Endodermal cell (in vitro differentiated cells): ENCODE results near the gene FBXW11. TPM values are rescaled to one million over a fixed set of nuclear protein-coding genes. Genes with fewer than 3 reads are reported as not detected.

ENCODE experiments used
- DNase-seq: peaks from one replicate; pipeline ENCODE4 v3.0.0-alpha.2; 2017
- H3K27ac ChIP-seq: 2 replicates; pipeline ENCODE4 v1.5.1; 2013; ENCODE audit warnings: mild to moderate bottlenecking, low read depth, low read length, moderate library complexity
- H3K27me3 ChIP-seq: 2 replicates; pipeline ENCODE4 v1.6.1; 2013; ENCODE audit warnings: mild to moderate bottlenecking, low read length, moderate library complexity; ENCODE audit not compliant: insufficient read depth, control insufficient read depth, poor library complexity, severe bottlenecking
- H3K36me3 ChIP-seq: 2 replicates; pipeline ENCODE4 v1.7.0; 2013; ENCODE audit warnings: mild to moderate bottlenecking, low read length, moderate library complexity; ENCODE audit not compliant: control insufficient read depth, insufficient read depth
- H3K4me1 ChIP-seq: one replicate; pipeline ENCODE4 v1.7.0; 2013; ENCODE audit warnings: low read length; ENCODE audit not compliant: control insufficient read depth, insufficient read depth
- H3K4me3 ChIP-seq: 2 replicates; pipeline ENCODE4 v1.5.1; 2013; ENCODE audit warnings: mild to moderate bottlenecking, low read length, moderate library complexity
- H3K9ac ChIP-seq: 2 replicates; pipeline ENCODE4 v1.6.1; 2013; ENCODE audit warnings: mild to moderate bottlenecking, low read length, moderate library complexity; ENCODE audit not compliant: poor library complexity, severe bottlenecking; ENCODE audit errors: extremely low read depth
- H3K9me3 ChIP-seq: 2 replicates; pipeline ENCODE4 v1.6.1; 2013; ENCODE audit warnings: mild to moderate bottlenecking, low read length, moderate library complexity; ENCODE audit not compliant: control insufficient read depth
- H3K27ac Mint-ChIP-seq: 2 replicates; pipeline ENCODE4 v1.8.0; 2020; ENCODE audit warnings: mixed read lengths
- H3K27me3 Mint-ChIP-seq: 2 replicates; pipeline ENCODE4 v1.8.0; 2021; ENCODE audit warnings: mild to moderate bottlenecking, mixed read lengths; ENCODE audit not compliant: insufficient read depth
- H3K36me3 Mint-ChIP-seq: 2 replicates; pipeline ENCODE4 v1.8.0; 2020; ENCODE audit warnings: low read depth, mixed read lengths
- H3K4me1 Mint-ChIP-seq: 2 replicates; pipeline ENCODE4 v1.8.0; 2020; ENCODE audit warnings: mixed read lengths
- H3K4me3 Mint-ChIP-seq: 2 replicates; pipeline ENCODE4 v1.8.0; 2020; ENCODE audit warnings: mild to moderate bottlenecking, moderate library complexity, mixed read lengths
- H3K9me3 Mint-ChIP-seq: 2 replicates; pipeline ENCODE4 v1.8.0; 2020; ENCODE audit warnings: mild to moderate bottlenecking, mixed read lengths
- WGBS, 2 experiments: methylation state at CpG; one replicate each; pipeline versions ENCODE4 v1.1.5 to v1.1.7; 2013; ENCODE audit warnings: missing lambda C conversion rate in 2 of 2, mixed read lengths in 1 of 2; ENCODE audit not compliant: insufficient coverage in 1 of 2, insufficient read length in 1 of 2; 5-methylcytosine and 5-hydroxymethylcytosine counted together
- total RNA-seq, 2 donors: library from RNA; stranded (reverse); fragmentation: NEBNext Ultra II Directional in 1 of 2; extraction: Animal tissue kit (Norgen Biotek cat#: 25700) in 1 of 2; gene quantifications; 2 replicates in 1 of 2; 3 replicates in 1 of 2; pipeline ENCODE4 v1.2.1, GENCODE V29; 2021
- TF ChIP-seq, protein P1 (sequence below): fragments of 200-600 bp; sonication (generic); conservative IDR thresholded peaks from 2 replicates; pipeline ENCODE4 v1.5.0; 2021; ENCODE audit warnings: antibody characterized with exemption, mild to moderate bottlenecking

The FBXW11 gene
- total RNA-seq, 2 donors from 2014 or later, result 42.2 to 49.4 TPM

DNA sequence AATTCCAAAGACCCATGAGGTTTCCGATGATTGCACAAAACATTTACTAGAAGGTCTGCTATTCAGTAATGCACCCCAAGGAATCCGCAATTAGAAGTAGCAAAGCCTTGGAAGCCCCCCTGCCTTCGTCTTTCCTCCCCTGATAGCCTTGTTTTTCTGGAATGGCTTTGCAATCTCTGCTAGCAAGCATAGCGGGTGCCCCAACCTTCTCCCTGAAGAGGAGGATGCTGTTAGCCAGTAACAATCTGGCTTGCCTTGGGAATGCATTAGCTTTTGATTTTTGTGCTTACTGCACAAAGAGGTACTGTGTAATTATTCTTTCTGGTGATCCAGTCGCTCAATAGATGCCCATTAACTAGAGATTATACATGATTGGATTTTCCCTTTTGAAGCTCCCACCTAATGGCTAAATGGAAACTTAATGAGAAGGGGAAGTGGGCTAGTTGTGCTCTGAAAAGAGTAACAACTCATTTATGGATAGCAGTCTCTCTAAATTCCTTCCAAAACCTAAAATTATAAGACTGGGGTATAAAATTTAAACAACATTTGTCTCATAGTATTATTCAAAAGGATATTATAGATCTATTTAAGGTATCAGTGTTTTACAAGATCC lies 91.6 kb downstream of the FBXW11 start:
- peaks cover 28% of the 10 kb centered on the region for H3K4me1 Mint-ChIP-seq
- H3K36me3 Mint-ChIP-seq, result peaks cover 7% of the 10 kb centered on the region
- Histone ChIP-seq H3K9ac (no peak overlapping the region), H3K27me3 (no peaks in the 10 kb centered on the region), H3K36me3 (peaks cover 5% of the 10 kb centered on the region), H3K9me3 (no peaks in the 10 kb centered on the region), H3K4me3 (no peak overlapping the region), H3K4me1 (peaks cover 3% of the 10 kb centered on the region), H3K27ac (no peak overlapping the region)
- no peak overlapping the region for H3K4me3 Mint-ChIP-seq
- 90 to 100% methylated on average over 3 to 5 of the region's 5 CpGs for WGBS, 2 experiments
- no peak for DNase-seq
- TF ChIP-seq, protein P1, sequence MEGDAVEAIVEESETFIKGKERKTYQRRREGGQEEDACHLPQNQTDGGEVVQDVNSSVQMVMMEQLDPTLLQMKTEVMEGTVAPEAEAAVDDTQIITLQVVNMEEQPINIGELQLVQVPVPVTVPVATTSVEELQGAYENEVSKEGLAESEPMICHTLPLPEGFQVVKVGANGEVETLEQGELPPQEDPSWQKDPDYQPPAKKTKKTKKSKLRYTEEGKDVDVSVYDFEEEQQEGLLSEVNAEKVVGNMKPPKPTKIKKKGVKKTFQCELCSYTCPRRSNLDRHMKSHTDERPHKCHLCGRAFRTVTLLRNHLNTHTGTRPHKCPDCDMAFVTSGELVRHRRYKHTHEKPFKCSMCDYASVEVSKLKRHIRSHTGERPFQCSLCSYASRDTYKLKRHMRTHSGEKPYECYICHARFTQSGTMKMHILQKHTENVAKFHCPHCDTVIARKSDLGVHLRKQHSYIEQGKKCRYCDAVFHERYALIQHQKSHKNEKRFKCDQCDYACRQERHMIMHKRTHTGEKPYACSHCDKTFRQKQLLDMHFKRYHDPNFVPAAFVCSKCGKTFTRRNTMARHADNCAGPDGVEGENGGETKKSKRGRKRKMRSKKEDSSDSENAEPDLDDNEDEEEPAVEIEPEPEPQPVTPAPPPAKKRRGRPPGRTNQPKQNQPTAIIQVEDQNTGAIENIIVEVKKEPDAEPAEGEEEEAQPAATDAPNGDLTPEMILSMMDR, result no peak
- no peaks in the 10 kb centered on the region for H3K9me3 Mint-ChIP-seq
- no peak overlapping the region for H3K27ac Mint-ChIP-seq
- no peaks in the 10 kb centered on the region for H3K27me3 Mint-ChIP-seq

DNA sequence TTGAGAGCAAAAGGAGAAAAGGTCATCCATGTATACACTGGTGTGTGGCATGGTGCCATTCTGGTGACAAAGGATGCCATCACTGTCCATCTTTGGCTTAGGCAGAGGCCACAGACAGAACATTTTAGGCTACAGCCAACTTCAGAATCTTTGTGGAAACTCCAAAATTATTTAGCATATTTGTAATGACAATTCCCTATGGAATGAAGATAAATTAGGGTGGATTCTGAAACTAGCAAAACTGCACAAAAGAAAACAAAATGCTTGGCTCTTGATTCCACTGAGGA lies 92.5 kb downstream of the FBXW11 start:
- peaks cover 28% of the 10 kb centered on the region for H3K4me1 Mint-ChIP-seq
- no peak for DNase-seq
- no peaks in the 10 kb centered on the region for H3K27me3 Mint-ChIP-seq
- H3K27ac ChIP-seq, result no peak overlapping the region
- H3K9me3 Mint-ChIP-seq, result no peaks in the 10 kb centered on the region
- H3K4me3 Mint-ChIP-seq, result no peak overlapping the region
- H3K36me3 Mint-ChIP-seq, result peaks cover 12% of the 10 kb centered on the region
- H3K27ac Mint-ChIP-seq, result no peak overlapping the region
- H3K4me3 ChIP-seq, result no peak overlapping the region
- H3K27me3 ChIP-seq, result no peaks in the 10 kb centered on the region
- no peak overlapping the region for H3K9ac ChIP-seq
- H3K36me3 ChIP-seq, result peaks cover 12% of the 10 kb centered on the region
- TF ChIP-seq, protein P1, result no peak
- peaks cover 3% of the 10 kb centered on the region for H3K4me1 ChIP-seq
- no peaks in the 10 kb centered on the region for H3K9me3 ChIP-seq

DNA sequence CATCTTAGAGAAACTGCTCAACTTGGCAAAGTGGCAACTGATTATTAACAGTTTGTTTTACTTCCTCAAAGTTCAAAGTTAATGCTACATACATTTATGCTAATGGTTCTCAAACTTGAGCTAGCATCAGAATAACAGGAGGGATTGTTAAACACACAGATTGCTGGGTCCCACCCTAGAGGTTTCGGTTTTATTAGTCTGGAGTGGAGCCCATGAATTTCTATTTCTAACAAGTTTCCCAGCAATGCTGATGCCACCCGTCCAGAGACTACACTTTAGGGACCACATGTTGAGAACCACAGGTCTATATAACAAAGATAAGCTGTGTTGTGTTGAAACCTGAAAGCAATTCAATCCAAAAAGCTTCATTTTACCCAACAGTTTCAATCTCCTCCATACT lies 95.3 kb downstream of the FBXW11 start:
- H3K4me3 Mint-ChIP-seq, result no peak overlapping the region
- H3K27ac Mint-ChIP-seq, result no peak overlapping the region
- H3K4me1 ChIP-seq, result peaks cover 11% of the 10 kb centered on the region
- no peaks in the 10 kb centered on the region for H3K9me3 Mint-ChIP-seq
- H3K36me3 Mint-ChIP-seq, result peaks cover 12% of the 10 kb centered on the region
- H3K9ac ChIP-seq, result no peak overlapping the region
- H3K9me3 ChIP-seq, result no peaks in the 10 kb centered on the region
- H3K27me3 ChIP-seq, result no peaks in the 10 kb centered on the region
- TF ChIP-seq, protein P1, result no peak
- no peak overlapping the region for H3K27ac ChIP-seq
- WGBS, 2 experiments, result 77 to 92% methylated on average over 2 of the region's 2 CpGs
- H3K4me3 ChIP-seq, result no peak overlapping the region
- H3K4me1 Mint-ChIP-seq, result peaks cover 35% of the 10 kb centered on the region
- no peaks in the 10 kb centered on the region for H3K27me3 Mint-ChIP-seq
- peaks cover 12% of the 10 kb centered on the region for H3K36me3 ChIP-seq
- DNase-seq, result no peak
